HepG2 (cell line): ENCODE results near the gene SMPD2.

Experiments used
- NR2F1 ChIP-seq, 2 experiments: fragments of 450-650 bp in 1 of 2; formaldehyde crosslinking in 1 of 2; IDR thresholded peaks; 2 replicates each; pipeline versions ENCODE4 v1.5.0 to v1.6.1; 2016 to 2020; ENCODE audit warnings: mild to moderate bottlenecking in 1 of 2, missing compliant biosample characterization in 1 of 2, missing genetic modification reagents in 1 of 2, moderate library complexity in 1 of 2
- ZNF280B ChIP-seq: sonication (generic); formaldehyde crosslinking; IDR thresholded peaks from 2 replicates; pipeline ENCODE4 v1.5.0; 2020; ENCODE audit warnings: missing genetic modification reagents, mild to moderate bottlenecking, borderline replicate concordance

GRCh38 chr6:109491207-109491938, 50.8 kb downstream of the SMPD2 start:
- no peak for TF ChIP-seq NR2F1 (CRISPR knock-in tag; IDR thresholded peaks at IDR 0.05)
- TF ChIP-seq ZNF280B (CRISPR knock-in tag): no peak
